Ishikawa (cell line): ENCODE results near the gene TRIM68.

ENCODE experiments used
- CEBPB ChIP-seq: IDR thresholded peaks from 2 replicates; pipeline ENCODE4 v1.6.1; 2012
- CREB1 ChIP-seq: IDR thresholded peaks from 2 replicates; pipeline ENCODE4 v1.6.1; 2012; ENCODE audit warnings: low read depth
- EGR1 ChIP-seq: IDR thresholded peaks from 2 replicates; pipeline ENCODE4 v1.6.1; 2012
- EP300 ChIP-seq: IDR thresholded peaks from 2 replicates; pipeline ENCODE4 v1.6.1; 2012; ENCODE audit warnings: borderline replicate concordance
- FOXM1 ChIP-seq: IDR thresholded peaks from 2 replicates; pipeline ENCODE4 v1.6.1; 2012; ENCODE audit warnings: low read depth, borderline replicate concordance
- MAX ChIP-seq: IDR thresholded peaks from 2 replicates; pipeline ENCODE4 v1.6.1; 2012
- RAD21 ChIP-seq: IDR thresholded peaks from 2 replicates; pipeline ENCODE4 v1.6.1; 2012; ENCODE audit warnings: low read depth
- TAF1 ChIP-seq: IDR thresholded peaks from 2 replicates; pipeline ENCODE4 v1.6.1; 2012; ENCODE audit warnings: low read depth, mild to moderate bottlenecking
- TEAD4 ChIP-seq: IDR thresholded peaks from 2 replicates; pipeline ENCODE4 v1.6.1; 2012
- USF1 ChIP-seq: IDR thresholded peaks from 2 replicates; pipeline ENCODE4 v1.6.1; 2012

The TRIM68 gene

GRCh38 chr11:4559527-4560440 is 48.2 kb downstream of the TRIM68 start:
- TF ChIP-seq MAX (no peak), FOXM1 (no peak), USF1 (no peak), CEBPB (no peak), EP300 (no peak), TEAD4 (no peak), EGR1 (no peak), RAD21 (no peak), CREB1 (no peak), TAF1 (no peak)

GRCh38 chr11:4551346-4551979 is 56.6 kb downstream of the TRIM68 start:
- no peak; the same call in 1 of the 2 replicates for TF ChIP-seq RAD21
